HepG2 (cell line): Measurements from ENCODE around the gene OR51T1. TPM values are rescaled to one million over a fixed set of nuclear protein-coding genes. Genes with fewer than 3 reads are reported as not detected.

Experiments
- ATAC-seq: fragments of 200-7000 bp; cut with Tn5 transposase; 3 replicates; pipeline ENCODE4 v1.9.1; 2020; ENCODE audit warnings: mild to moderate bottlenecking, moderate library complexity
- BruUV-seq: library from RNA; stranded (reverse); fragments of 400-500 nt; replicated peaks from 2 replicates; lab custom pipeline; 2021; lab: Mats Ljungman, UMichigan
- CTCF ChIA-PET: fragments of 300-600 bp; formaldehyde crosslinking; extraction: SDS; loops from one replicate; lab custom pipeline; 2021; ENCODE audit warnings: low total read pairs, inconsistent platforms, low intra/inter-chr PET ratio; lab: Yijun Ruan, JAX
- POLR2A ChIA-PET: fragments of 350-600 bp; sonication (Branson Sonifier 250); formaldehyde crosslinking; loops from one replicate; lab custom pipeline; 2020; ENCODE audit warnings: antibody characterized with exemption, inconsistent platforms; lab: Yijun Ruan, JAX
- DNase-seq: peaks from one replicate; pipeline ENCODE4 v3.0.0-alpha.2; 2015; ENCODE audit warnings: low spot score
- FAIRE-seq: peaks from 3 replicates; lab custom pipeline; 2011; peaks lifted over from hg19 to GRCh38; lab: Jason Lieb, UNC
- H2AFZ ChIP-seq: one replicate; pipeline ENCODE4 v1.6.1; 2011; ENCODE audit warnings: low read length, inconsistent platforms
- H3K27ac ChIP-seq: fragments of 300-600 bp; 3 replicates; pipeline ENCODE4 v1.8.0; 2011; ENCODE audit warnings: mixed run types, mild to moderate bottlenecking, mixed read lengths, low read length, inconsistent platforms; ENCODE audit not compliant: insufficient read depth; ENCODE audit errors: extremely low read length
- H3K27me3 ChIP-seq, 2 experiments: fragments of 200-600 bp in 1 of 2; 2 replicates in 1 of 2; 3 replicates in 1 of 2; pipeline versions ENCODE4 v1.6.0 to v1.8.0; 2011; ENCODE audit warnings: low read length in 2 of 2, mild to moderate bottlenecking in 2 of 2, moderate library complexity in 2 of 2, inconsistent platforms in 1 of 2; ENCODE audit not compliant: insufficient read depth in 2 of 2, control insufficient read depth in 1 of 2
- H3K36me3 ChIP-seq, 2 experiments: fragments of 200-600 bp in 1 of 2; replicated peaks in 1 of 2; 2 replicates in 1 of 2; 3 replicates in 1 of 2; pipeline versions ENCODE4 v1.5.1 to v1.8.0; 2011; ENCODE audit warnings: low read length in 2 of 2, inconsistent platforms in 1 of 2; ENCODE audit not compliant: insufficient read depth in 2 of 2, control insufficient read depth in 1 of 2
- H3K4me1 ChIP-seq: 2 replicates; pipeline ENCODE4 v1.5.1; 2012; ENCODE audit warnings: low read length, inconsistent platforms; ENCODE audit not compliant: insufficient read depth
- H3K4me2 ChIP-seq: 2 replicates; pipeline ENCODE4 v1.6.0; 2011; ENCODE audit warnings: low read depth, low read length, inconsistent platforms
- H3K4me3 ChIP-seq, 3 experiments: fragments of 200-600 bp in 1 of 3; sonication (generic), shearing (Covaris generic) in 1 of 3; replicated peaks in 1 of 3; 2 replicates each; pipeline ENCODE4 v1.5.1; 2011 to 2016; ENCODE audit warnings: low read length in 3 of 3, inconsistent platforms in 2 of 3, low read depth in 2 of 3, mild to moderate bottlenecking in 2 of 3, control low read depth in 1 of 3, mixed read lengths in 1 of 3; ENCODE audit not compliant: insufficient read depth in 1 of 3
- H3K79me2 ChIP-seq: one replicate; pipeline ENCODE4 v1.6.1; 2011; ENCODE audit warnings: low read length, inconsistent platforms; ENCODE audit not compliant: insufficient read depth
- H3K9ac ChIP-seq: 2 replicates; pipeline ENCODE4 v1.6.0; 2011; ENCODE audit warnings: mild to moderate bottlenecking, low read depth, low read length, inconsistent platforms; ENCODE audit not compliant: insufficient read depth
- H3K9me3 ChIP-seq: 2 replicates; pipeline ENCODE4 v1.5.1; 2012; ENCODE audit warnings: mild to moderate bottlenecking, low read length
- H4K20me1 ChIP-seq: 2 replicates; pipeline ENCODE4 v1.6.0; 2011; ENCODE audit warnings: inconsistent platforms, mild to moderate bottlenecking, low read length, moderate library complexity; ENCODE audit not compliant: insufficient read depth
- GTF2F1 ChIP-seq: fragments of 150-350 bp; IDR thresholded peaks from 2 replicates; pipeline ENCODE4 v1.6.1; 2014; ENCODE audit warnings: low read length
- NFE2L2 ChIP-seq: fragments of 150-350 bp; IDR thresholded peaks from 2 replicates; pipeline ENCODE4 v1.6.1; 2014; ENCODE audit warnings: low read length
- PATZ1 ChIP-seq: sonication (generic); formaldehyde crosslinking; IDR thresholded peaks from 2 replicates; pipeline ENCODE4 v1.4.0; 2020; ENCODE audit warnings: missing genetic modification reagents
- TAF15 ChIP-seq: fragments of 200-400 bp; formaldehyde crosslinking; IDR thresholded peaks from one replicate; pipeline ENCODE4 v1.6.1; 2018; ENCODE audit warnings: mild to moderate bottlenecking, low read depth, low read length; ENCODE audit not compliant: poor library complexity, severe bottlenecking
- TCF12 ChIP-seq, 2 experiments: fragments of 450-650 bp in 1 of 2; sonication (generic) in 1 of 2; formaldehyde crosslinking in 1 of 2; IDR thresholded peaks; 2 replicates each; pipeline versions ENCODE4 v1.6.1 to v1.8.0; 2017 to 2022; ENCODE audit warnings: antibody characterized with exemption in 1 of 2, mild to moderate bottlenecking in 1 of 2, missing genetic modification reagents in 1 of 2, moderate library complexity in 1 of 2
- TP53 ChIP-seq: sonication (generic); formaldehyde crosslinking; conservative IDR thresholded peaks from 2 replicates; pipeline ENCODE4 v1.4.0; 2020; ENCODE audit warnings: missing genetic modification reagents
- ZBTB46 ChIP-seq: sonication (generic); formaldehyde crosslinking; IDR thresholded peaks from 2 replicates; pipeline ENCODE4 v1.4.0; 2020; ENCODE audit warnings: mild to moderate bottlenecking, missing genetic modification reagents, borderline replicate concordance
- ZNF775 ChIP-seq: sonication (generic); formaldehyde crosslinking; IDR thresholded peaks from 2 replicates; pipeline ENCODE4 v1.4.0; 2020; ENCODE audit warnings: missing genetic modification reagents, mild to moderate bottlenecking, moderate library complexity, borderline replicate concordance
- ZNF788 ChIP-seq: sonication (generic); formaldehyde crosslinking; IDR thresholded peaks from 2 replicates; pipeline ENCODE4 v1.5.0; 2020; ENCODE audit warnings: mild to moderate bottlenecking, missing genetic modification reagents, borderline replicate concordance
- WGBS: methylation state at CpG from one replicate; pipeline ENCODE4 v1.1.6; 2017; ENCODE audit warnings: low lambda C conversion rate; 5-methylcytosine and 5-hydroxymethylcytosine counted together
- in situ Hi-C: cut with HindIII; loops from 2 replicates; pipeline ENCODE4 v1.10.0; 2017; ENCODE audit warnings: low pct_unique_long_range_greater_than_20kb; ENCODE audit not compliant: extremely low pct_ligation_motif_present
- intact Hi-C: fragments of 100-400 bp; cut with micrococcal nuclease; formaldehyde crosslinking; loops from one replicate; pipeline ENCODE4 v1.10.0; 2022; ENCODE audit not compliant: unreplicated experiment
- polyA plus RNA-seq, 8 experiments: library from polyadenylated mRNA; depleted of rRNA in 3 of 8; stranded (reverse) in 7 of 8; unstranded in 1 of 8; fragments of >200 nt; fragmentation: Illumina TruSeq in 4 of 8; extraction: Trizol in 4 of 8; gene quantifications; 2 replicates each; pipeline versions ENCODE4 v1.2.1 to v1.2.3, GENCODE V29; 2011 to 2016; ENCODE audit warnings: low read depth in 4 of 8, missing spikeins in 1 of 8, mixed read lengths in 1 of 8; ENCODE audit not compliant: insufficient read depth in 1 of 8
- total RNA-seq, 5 experiments: library from RNA; depleted of rRNA; stranded (reverse); fragments of >200 nt; fragmentation: Illumina TruSeq; extraction: Trizol; gene quantifications; 2 replicates each; pipeline ENCODE4 v1.2.3, GENCODE V29; 2016; ENCODE audit warnings: low read depth in 1 of 5

OR51T1 gene
- total and polyA plus RNA-seq, 2 of the 13 experiments (the other 11 are each of a cell fraction or from before 2014, with no cell fraction given), result not detected

- in situ Hi-C loops (no loop called here), intact Hi-C loops (no loop called here)
- Histone ChIP-seq H3K9ac (no peak overlapping the region), H3K27ac (no peak overlapping the region), H3K4me3 (no peak overlapping the region), H3K4me2 (no peak overlapping the region), H3K36me3 (no peaks in the 10 kb centered on the region), H3K27me3 (no peaks in the 10 kb centered on the region), H4K20me1 (no peaks in the 10 kb centered on the region), H2AFZ (no peak overlapping the region), H3K79me2 (no peaks in the 10 kb centered on the region), H3K4me1 (no peaks in the 10 kb centered on the region), H3K9me3 (no peaks in the 10 kb centered on the region)
- no peak for FAIRE-seq
- POLR2A ChIA-PET, result no interaction called here
- TF ChIP-seq TAF15 (no peak), PATZ1 (CRISPR knock-in tag) (no peak), TP53 (no peak), ZNF775 (no peak), GTF2F1 (no peak), NFE2L2 (no peak), TCF12 (IDR thresholded peaks at IDR 0.05) (no peak), TCF12 (CRISPR knock-in tag; IDR thresholded peaks at IDR 0.05) (no peak), ZBTB46 (CRISPR knock-in tag) (no peak), ZNF788 (CRISPR knock-in tag) (no peak)
- CTCF ChIA-PET, result no interaction called here
- DNase-seq, result no peak
- no peak for ATAC-seq
- no TSS peak for BruUV-seq
- WGBS, result 46% methylated on average over 3 of the region's 3 CpGs
Observed at GRCh38 chr11:4886186-4886585, 4.5 kb downstream of the OR51T1 start.
